Activated T-helper 1 cell treated with anti-CD3 and anti-CD28 coated beads, Interleukin-12 subunit alpha, Interleukin-12 subunit beta, Interleukin-2, Interleukin-4 antibody, amounts not matched to agents 30 ng/mL and 10 ng/mL and 1 ng/mL, durations not matched to agents 14 hours and 24 hours and 36 hours (primary cell): ENCODE measurements around the gene SETX. TPM values are rescaled to one million over a fixed set of nuclear protein-coding genes. Genes with fewer than 3 reads are reported as not detected.

Experiments used
- DNase-seq: peaks from one replicate; pipeline ENCODE4 v3.0.0; 2021; ENCODE audit warnings: low spot score
- H3K27ac Mint-ChIP-seq: one replicate; pipeline ENCODE4 v1.8.0; 2021; ENCODE audit warnings: mild to moderate bottlenecking, mixed read lengths
- H3K27me3 Mint-ChIP-seq: one replicate; pipeline ENCODE4 v1.8.0; 2022; ENCODE audit warnings: mild to moderate bottlenecking, moderate library complexity, mixed read lengths; ENCODE audit not compliant: insufficient read depth
- H3K36me3 Mint-ChIP-seq: one replicate; pipeline ENCODE4 v1.8.0; 2021; ENCODE audit warnings: low read depth, mixed read lengths
- H3K4me1 Mint-ChIP-seq: one replicate; pipeline ENCODE4 v1.8.0; 2021; ENCODE audit warnings: low read depth, mixed read lengths
- H3K4me3 Mint-ChIP-seq: one replicate; pipeline ENCODE4 v1.8.0; 2021; ENCODE audit warnings: mild to moderate bottlenecking, moderate library complexity, mixed read lengths
- H3K9me3 Mint-ChIP-seq: one replicate; pipeline ENCODE4 v1.8.0; 2021; ENCODE audit warnings: mixed read lengths
- intact Hi-C: fragments of 100-400 bp; cut with micrococcal nuclease; formaldehyde crosslinking; loops from one replicate; pipeline ENCODE4 v1.15.1; 2024
- total RNA-seq: library from RNA; stranded (reverse); gene quantifications from 2 replicates; pipeline ENCODE4 v1.2.3, GENCODE V29; 2022

The SETX gene
- total RNA-seq, 1 donor from 2014 or later = 47.4 TPM

DNA sequence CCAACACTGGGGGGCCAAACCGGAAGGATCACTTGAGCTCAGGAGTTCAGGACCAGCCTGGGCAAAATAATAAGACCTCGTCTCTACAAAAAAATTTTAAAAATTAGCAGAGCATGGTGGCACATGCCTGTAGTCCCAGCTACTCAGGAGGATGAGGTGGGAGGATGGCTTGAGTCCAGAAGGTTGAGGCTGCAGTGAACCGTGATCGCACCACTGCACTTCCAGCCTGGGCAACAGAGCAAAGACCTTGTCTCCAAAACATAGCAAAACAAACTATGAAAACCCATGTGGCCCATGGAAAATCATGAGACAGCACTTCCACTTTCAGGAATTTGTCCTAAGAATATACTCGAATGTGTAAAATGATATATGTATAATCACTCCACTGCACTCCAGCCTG, 6.1 kb downstream of the SETX start:
- Mint-ChIP-seq H3K36me3 (peaks cover 64% of the 10 kb centered on the region), H3K27ac (peak overlapping the region; percentile 23), H3K4me1 (peaks cover 44% of the 10 kb centered on the region), H3K27me3 (no peaks in the 10 kb centered on the region), H3K9me3 (no peaks in the 10 kb centered on the region), H3K4me3 (no peak overlapping the region)
- intact Hi-C loops = no loop called here
- no peak for DNase-seq

DNA sequence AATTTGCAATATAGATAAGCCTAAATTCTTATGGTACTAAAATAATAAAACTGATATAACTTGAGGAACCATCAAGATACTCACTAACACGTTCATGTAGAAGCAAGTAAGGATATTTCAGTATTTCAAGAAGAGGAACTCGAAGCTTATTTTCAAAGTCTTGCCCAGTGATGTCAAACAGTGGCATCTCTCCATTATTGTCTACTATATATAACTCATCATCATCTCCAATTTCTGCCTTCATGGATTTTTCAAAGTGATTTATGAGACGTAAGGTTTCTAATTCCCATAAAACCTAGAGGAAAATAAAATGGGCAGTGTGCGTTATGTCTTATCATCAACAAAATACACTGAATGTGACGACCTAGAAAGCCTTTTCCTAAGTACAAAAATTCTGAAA, 8.6 kb downstream of the SETX start:
- Mint-ChIP-seq H3K36me3 (peaks cover 59% of the 10 kb centered on the region), H3K4me1 (peaks cover 28% of the 10 kb centered on the region), H3K4me3 (no peak overlapping the region), H3K9me3 (no peaks in the 10 kb centered on the region), H3K27ac (no peak overlapping the region), H3K27me3 (no peaks in the 10 kb centered on the region)
- intact Hi-C loops = no loop called here
- DNase-seq = no peak

GRCh38 chr9:132341177-132341840, 13.5 kb downstream of the SETX start:
- H3K4me1 Mint-ChIP-seq = peaks cover 14% of the 10 kb centered on the region
- no peak overlapping the region for H3K4me3 Mint-ChIP-seq
- H3K9me3 Mint-ChIP-seq = no peaks in the 10 kb centered on the region
- no peak overlapping the region for H3K27ac Mint-ChIP-seq
- H3K36me3 Mint-ChIP-seq = peaks cover 62% of the 10 kb centered on the region
- intact Hi-C loops = no loop called here
- DNase-seq = no peak
- no peaks in the 10 kb centered on the region for H3K27me3 Mint-ChIP-seq

DNA sequence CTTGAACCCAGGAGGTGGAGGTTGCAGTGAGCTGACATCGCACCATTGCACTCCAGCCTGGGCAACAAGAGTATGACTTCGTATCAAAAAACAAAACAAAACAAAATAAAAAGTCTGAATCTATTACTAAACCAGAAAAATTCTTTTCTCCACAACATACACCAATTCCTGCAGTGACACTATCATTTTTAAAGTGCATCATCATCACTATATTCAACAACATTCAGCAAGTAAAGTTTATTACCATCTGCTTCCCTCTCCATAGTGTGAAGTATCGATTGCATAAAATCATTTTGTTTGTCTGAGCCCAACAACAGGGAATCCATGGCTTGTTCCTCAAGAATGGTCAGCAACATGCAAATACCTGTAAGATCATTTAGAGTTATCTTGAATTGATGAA, 20.4 kb downstream of the SETX start:
- H3K27me3 Mint-ChIP-seq = no peaks in the 10 kb centered on the region
- intact Hi-C loops = no loop called here
- H3K27ac Mint-ChIP-seq = no peak overlapping the region
- peaks cover 60% of the 10 kb centered on the region for H3K36me3 Mint-ChIP-seq
- H3K4me1 Mint-ChIP-seq = peaks cover 4% of the 10 kb centered on the region
- no peak for DNase-seq
- no peaks in the 10 kb centered on the region for H3K9me3 Mint-ChIP-seq
- H3K4me3 Mint-ChIP-seq = no peak overlapping the region

- Mint-ChIP-seq H3K27me3 (no peaks in the 10 kb centered on the region), H3K27ac (no peak overlapping the region), H3K36me3 (peaks cover 65% of the 10 kb centered on the region), H3K4me1 (peaks cover 5% of the 10 kb centered on the region), H3K4me3 (no peak overlapping the region), H3K9me3 (no peaks in the 10 kb centered on the region)
- no peak for DNase-seq
- intact Hi-C loops = no loop called here
These were observed 21.2 kb downstream of the SETX start for GRCh38 chr9:132333556-132333955.

GRCh38 chr9:132328580-132328979, 26.2 kb downstream of the SETX start:
- Mint-ChIP-seq H3K4me1 (peaks cover 24% of the 10 kb centered on the region), H3K27me3 (no peaks in the 10 kb centered on the region), H3K27ac (no peak overlapping the region), H3K4me3 (no peak overlapping the region), H3K9me3 (no peaks in the 10 kb centered on the region), H3K36me3 (peaks cover 72% of the 10 kb centered on the region)
- DNase-seq = no peak
- intact Hi-C loops = no loop called here

DNA sequence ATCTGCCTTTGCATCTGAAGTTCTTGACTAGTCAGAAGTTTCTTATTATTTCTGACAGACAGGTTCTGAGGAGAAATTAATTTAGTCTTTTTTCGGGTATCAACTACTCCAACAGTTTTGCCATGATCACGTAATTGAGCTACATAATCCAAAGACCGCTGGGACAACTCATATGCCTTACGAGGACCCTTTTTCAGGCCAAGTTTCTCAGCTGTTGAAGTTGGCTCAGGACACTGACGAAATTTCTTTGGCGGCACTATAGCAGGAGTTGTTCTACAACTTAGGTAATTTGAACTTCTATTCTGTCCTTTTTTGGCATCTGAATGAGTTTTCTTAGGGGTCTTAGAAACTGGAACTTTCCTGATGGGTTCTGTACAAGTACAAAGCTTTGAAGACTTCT, 27.2 kb downstream of the SETX start:
- intact Hi-C loops = no loop called here

GRCh38 chr9:132324425-132324824, 30.4 kb downstream of the SETX start:
- DNase-seq = no peak
- Mint-ChIP-seq H3K9me3 (no peaks in the 10 kb centered on the region), H3K36me3 (peaks cover 56% of the 10 kb centered on the region), H3K27ac (peak overlapping the region; percentile 5), H3K27me3 (no peaks in the 10 kb centered on the region), H3K4me1 (peaks cover 27% of the 10 kb centered on the region), H3K4me3 (no peak overlapping the region)
- intact Hi-C loops = no loop called here

More for the DNA sequence above, 27.2 kb downstream of the SETX start:
- no peak overlapping the region for H3K27ac Mint-ChIP-seq
- H3K27me3 Mint-ChIP-seq = no peaks in the 10 kb centered on the region
- no peak overlapping the region for H3K4me3 Mint-ChIP-seq
- peaks cover 24% of the 10 kb centered on the region for H3K4me1 Mint-ChIP-seq
- peaks cover 74% of the 10 kb centered on the region for H3K36me3 Mint-ChIP-seq
- no peaks in the 10 kb centered on the region for H3K9me3 Mint-ChIP-seq
- DNase-seq = no peak

GRCh38 chr9:132319421-132320110, 35.2 kb downstream of the SETX start:
- DNase-seq = no peak
- H3K4me1 Mint-ChIP-seq = peaks cover 18% of the 10 kb centered on the region
- H3K36me3 Mint-ChIP-seq = peaks cover 28% of the 10 kb centered on the region
- no peaks in the 10 kb centered on the region for H3K27me3 Mint-ChIP-seq
- intact Hi-C loops = no loop called here
- no peak overlapping the region for H3K4me3 Mint-ChIP-seq
- no peak overlapping the region for H3K27ac Mint-ChIP-seq
- H3K9me3 Mint-ChIP-seq = no peaks in the 10 kb centered on the region

DNA sequence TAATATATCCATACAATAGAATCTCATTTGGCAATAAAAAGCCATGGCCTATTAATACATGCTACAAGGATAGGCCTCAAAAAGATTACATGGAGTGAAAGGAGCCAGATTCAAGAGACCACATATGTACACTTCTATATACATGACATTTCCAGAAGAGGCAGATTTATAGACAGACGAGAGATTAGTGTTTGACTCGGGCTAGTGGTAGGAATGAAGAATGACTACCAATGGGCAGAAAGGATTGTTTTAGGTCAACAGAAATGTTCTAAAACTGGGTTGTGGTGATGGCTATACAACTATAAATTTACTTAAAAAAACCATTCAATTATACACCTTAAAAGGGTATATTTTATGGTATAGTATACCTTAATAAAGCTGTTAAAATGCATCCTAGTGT, 41.9 kb downstream of the SETX start:
- Mint-ChIP-seq H3K27ac (peak overlapping the region; percentile 1), H3K4me3 (no peak overlapping the region), H3K4me1 (peaks cover 15% of the 10 kb centered on the region)

GRCh38 chr9:132312426-132312825, 42.4 kb downstream of the SETX start:
- DNase-seq = no peak
- Mint-ChIP-seq H3K9me3 (no peaks in the 10 kb centered on the region), H3K4me3 (no peak overlapping the region), H3K36me3 (peaks cover 44% of the 10 kb centered on the region), H3K4me1 (peaks cover 15% of the 10 kb centered on the region), H3K27me3 (no peaks in the 10 kb centered on the region), H3K27ac (no peak overlapping the region)
- intact Hi-C loops = no loop called here

More for the DNA sequence above, 41.9 kb downstream of the SETX start:
- no peaks in the 10 kb centered on the region for H3K9me3 Mint-ChIP-seq
- intact Hi-C loops = no loop called here
- H3K27me3 Mint-ChIP-seq = no peaks in the 10 kb centered on the region
- H3K36me3 Mint-ChIP-seq = peaks cover 43% of the 10 kb centered on the region
- no peak for DNase-seq

DNA sequence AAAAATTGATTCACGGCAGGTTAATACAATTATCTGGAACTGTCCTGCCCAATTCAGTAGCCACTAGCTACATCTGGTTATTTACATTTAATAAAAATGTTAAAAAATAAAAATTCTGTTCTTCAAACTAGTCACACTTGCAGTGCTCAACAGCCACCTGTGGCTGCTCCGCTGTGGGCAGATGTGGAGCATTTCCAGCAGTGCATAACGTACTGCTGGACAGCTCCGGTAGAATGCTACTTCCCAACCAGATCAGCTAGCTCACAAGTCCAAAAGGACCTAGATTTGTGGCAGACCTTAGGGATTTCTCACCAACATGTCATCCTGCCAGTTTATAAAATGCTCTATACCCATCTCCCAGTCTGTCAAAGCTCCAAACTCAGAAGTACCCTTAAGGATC, 42.8 kb downstream of the SETX start:
- H3K4me1 Mint-ChIP-seq = peaks cover 15% of the 10 kb centered on the region
- H3K9me3 Mint-ChIP-seq = no peaks in the 10 kb centered on the region
- H3K27me3 Mint-ChIP-seq = no peaks in the 10 kb centered on the region
- H3K4me3 Mint-ChIP-seq = no peak overlapping the region
- no peak for DNase-seq
- no peak overlapping the region for H3K27ac Mint-ChIP-seq
- peaks cover 44% of the 10 kb centered on the region for H3K36me3 Mint-ChIP-seq
- intact Hi-C loops = no loop called here

DNA sequence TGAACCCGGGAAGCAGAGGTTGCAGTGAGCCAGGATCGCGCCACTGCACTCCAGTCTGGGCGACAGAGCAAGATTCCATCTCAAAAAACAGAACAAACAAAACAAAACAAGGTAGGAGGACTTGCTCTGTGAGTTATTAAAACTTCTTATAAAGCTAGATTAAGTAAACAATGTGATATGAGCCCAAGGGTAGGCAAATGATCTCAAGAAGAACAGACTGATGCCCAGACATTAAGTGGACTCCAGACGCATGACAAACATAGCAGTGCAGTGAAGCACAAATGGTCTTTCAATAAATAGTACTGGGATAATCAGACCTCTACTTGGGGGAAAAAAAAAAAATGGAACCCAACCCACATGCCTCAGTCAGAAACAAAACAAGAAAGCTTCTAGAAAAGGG, 45.7 kb downstream of the SETX start:
- intact Hi-C loops = no loop called here
- H3K27ac Mint-ChIP-seq = no peak overlapping the region
- H3K4me1 Mint-ChIP-seq = peaks cover 15% of the 10 kb centered on the region
- H3K9me3 Mint-ChIP-seq = no peaks in the 10 kb centered on the region
- no peak for DNase-seq
- H3K4me3 Mint-ChIP-seq = no peak overlapping the region
- peaks cover 49% of the 10 kb centered on the region for H3K36me3 Mint-ChIP-seq
- H3K27me3 Mint-ChIP-seq = no peaks in the 10 kb centered on the region
